ENCODE measurements around the gene SGK1.
"Not testable (repeated sequence)": the region's sequence is repeated elsewhere in the genome, so short reads cannot be mapped to it uniquely, and the experiment has no call there.

Gene SGK1

GRCh38 chr6:134201716-134202115 lies 116.2 kb downstream of the SGK1 start:
- Histone ChIP-seq H3K27ac (ENCODE audit: low read length) (no peak overlapping the region), H3K9ac (ENCODE audit: low read length) (no peak overlapping the region), H3K36me3 (replicated peaks; ENCODE audit: low read depth, low read length) (no peaks in the 10 kb centered on the region), H3K79me2 (ENCODE audit: low read length) (no peaks in the 10 kb centered on the region), H3K4me1 (ENCODE audit: low read length) (peaks cover 8% of the 10 kb centered on the region), H3K4me2 (ENCODE audit: low read length) (no peak overlapping the region), H3K4me3 (ENCODE audit: low read length) (no peak overlapping the region), H4K20me1 (ENCODE audit: insufficient read depth, low read length) (no peaks in the 10 kb centered on the region), H3K27me3 (ENCODE audit: low read depth, low read length) (no peaks in the 10 kb centered on the region), H3K9me3 (ENCODE audit: insufficient read depth, low read length) (no peaks in the 10 kb centered on the region), H2AFZ (ENCODE audit: low read depth, low read length) (no peak overlapping the region)
- no peak for TF ChIP-seq CTCF (IDR thresholded peaks at IDR 0.05; ENCODE audit: low read depth, low read length)
- TF ChIP-seq EZH2phosphoT487 (IDR thresholded peaks at IDR 0.05; ENCODE audit: low read depth), result no peak

- Histone ChIP-seq H3K4me3 (ENCODE audit: low read length) (no peak overlapping the region), H3K4me1 (ENCODE audit: low read length) (peaks cover 8% of the 10 kb centered on the region), H3K36me3 (replicated peaks; ENCODE audit: low read depth, low read length) (no peaks in the 10 kb centered on the region), H2AFZ (ENCODE audit: low read depth, low read length) (peak overlapping the region; percentile 34; the same call in 1 of the 2 replicates), H3K4me2 (ENCODE audit: low read length) (peak overlapping the region; percentile 2; the same call in 1 of the 2 replicates), H3K27ac (ENCODE audit: low read length) (no peak overlapping the region), H3K9me3 (ENCODE audit: insufficient read depth, low read length) (no peaks in the 10 kb centered on the region), H4K20me1 (ENCODE audit: insufficient read depth, low read length) (no peaks in the 10 kb centered on the region), H3K9ac (ENCODE audit: low read length) (no peak overlapping the region), H3K27me3 (ENCODE audit: low read depth, low read length) (no peaks in the 10 kb centered on the region), H3K79me2 (ENCODE audit: low read length) (no peaks in the 10 kb centered on the region)
- no peak for TF ChIP-seq CTCF (IDR thresholded peaks at IDR 0.05; ENCODE audit: low read depth, low read length)
- no peak for TF ChIP-seq EZH2phosphoT487 (IDR thresholded peaks at IDR 0.05; ENCODE audit: low read depth)
Observed at GRCh38 chr6:134199848-134200606, 117.9 kb downstream of the SGK1 start.

- TF ChIP-seq CTCF (IDR thresholded peaks at IDR 0.05; ENCODE audit: low read depth, low read length), result no peak
- TF ChIP-seq EZH2phosphoT487 (IDR thresholded peaks at IDR 0.05; ENCODE audit: low read depth), result no peak
- no peak overlapping the region for H3K4me2 ChIP-seq (ENCODE audit: low read length)
- H2AFZ ChIP-seq (ENCODE audit: low read depth, low read length), result no peak overlapping the region
- no peaks in the 10 kb centered on the region for H3K79me2 ChIP-seq (ENCODE audit: low read length)
- no peaks in the 10 kb centered on the region for H3K36me3 ChIP-seq (replicated peaks; ENCODE audit: low read depth, low read length)
- H3K27ac ChIP-seq (ENCODE audit: low read length), result no peak overlapping the region
- H3K9ac ChIP-seq (ENCODE audit: low read length), result no peak overlapping the region
- peaks cover 8% of the 10 kb centered on the region for H3K4me1 ChIP-seq (ENCODE audit: low read length)
- H3K4me3 ChIP-seq (ENCODE audit: low read length), result no peak overlapping the region
- H4K20me1 ChIP-seq (ENCODE audit: insufficient read depth, low read length), result no peaks in the 10 kb centered on the region
- no peaks in the 10 kb centered on the region for H3K9me3 ChIP-seq (ENCODE audit: insufficient read depth, low read length)
- no peaks in the 10 kb centered on the region for H3K27me3 ChIP-seq (ENCODE audit: low read depth, low read length)
Observed at GRCh38 chr6:134198093-134198492, 119.8 kb downstream of the SGK1 start.

GRCh38 chr6:134197685-134198084 lies 120.2 kb downstream of the SGK1 start:
- not testable (repeated sequence) for H3K4me3 ChIP-seq (ENCODE audit: low read length); H3K4me2 ChIP-seq (ENCODE audit: low read length); H3K9ac ChIP-seq (ENCODE audit: low read length); H3K4me1 ChIP-seq (ENCODE audit: low read length); H3K27ac ChIP-seq (ENCODE audit: low read length); H3K27me3 ChIP-seq (ENCODE audit: low read depth, low read length); H4K20me1 ChIP-seq (ENCODE audit: insufficient read depth, low read length); H3K36me3 ChIP-seq (replicated peaks; ENCODE audit: low read depth, low read length); H2AFZ ChIP-seq (ENCODE audit: low read depth, low read length); H3K9me3 ChIP-seq (ENCODE audit: insufficient read depth, low read length); H3K79me2 ChIP-seq (ENCODE audit: low read length)
